HepG2 (cell line): ENCODE results near the gene FAHD1.

Experiments used
- GTF2F1 ChIP-seq: fragments of 150-350 bp; IDR thresholded peaks from 2 replicates; pipeline ENCODE4 v1.6.1; 2014; ENCODE audit warnings: low read length
- JARID2 ChIP-seq: sonication (generic); formaldehyde crosslinking; IDR thresholded peaks from 2 replicates; pipeline ENCODE4 v1.8.1; 2023; ENCODE audit warnings: missing genetic modification reagents, inconsistent platforms; ENCODE audit not compliant: insufficient replicate concordance
- SMC3 ChIP-seq: IDR thresholded peaks from 2 replicates; pipeline ENCODE4 v1.6.1; 2011; ENCODE audit warnings: low read length, improper control_type of control experiment
- ZNF441 ChIP-seq: sonication (generic); formaldehyde crosslinking; IDR thresholded peaks from 2 replicates; pipeline ENCODE4 v1.7.0; 2021; ENCODE audit warnings: missing genetic modification reagents, borderline replicate concordance

GRCh38 chr16:1787056-1787321 lies 40.0 kb upstream of the FAHD1 start:
- TF ChIP-seq ZNF441 (no peak), SMC3 (no peak), JARID2 (CRISPR knock-in tag) (no peak), GTF2F1 (no peak)
